Natural killer cell treated with Interleukin-12 subunit alpha and Interleukin-12 subunit beta and Interleukin-15 and Interleukin-18, amount 100 ng/mL, for 72 hours (primary cell): ENCODE measurements around the gene GID8. TPM values are rescaled to one million over a fixed set of nuclear protein-coding genes. Genes with fewer than 3 reads are reported as not detected.

ENCODE experiments used
- ATAC-seq, 2 donors: fragments of 150-1000 bp; cut with Tn5 transposase in 1 of 2; sonication (Bioruptor Pico), chemical (Tn5 transposase) in 1 of 2; 2 replicates each; pipeline ENCODE4 v1.10.0; 2021
- DNase-seq: peaks from one replicate; pipeline ENCODE4 v3.0.0; 2022; ENCODE audit warnings: low spot score
- H3K27ac Mint-ChIP-seq, 2 donors: 1 replicate in 1 of 2; 2 replicates in 1 of 2; pipeline ENCODE4 v1.8.0; 2022; ENCODE audit warnings: mixed read lengths in 2 of 2, mild to moderate bottlenecking in 1 of 2, moderate library complexity in 1 of 2
- H3K27me3 Mint-ChIP-seq, 2 donors: 1 replicate in 1 of 2; 2 replicates in 1 of 2; pipeline ENCODE4 v1.8.0; 2022; ENCODE audit warnings: mixed read lengths in 2 of 2
- H3K36me3 Mint-ChIP-seq: one replicate; pipeline ENCODE4 v1.8.0; 2022; ENCODE audit warnings: mixed read lengths
- H3K4me1 Mint-ChIP-seq, 2 donors: 1 replicate in 1 of 2; 2 replicates in 1 of 2; pipeline ENCODE4 v1.8.0; 2022; ENCODE audit warnings: low read depth in 2 of 2, mixed read lengths in 2 of 2, mild to moderate bottlenecking in 1 of 2
- H3K4me3 Mint-ChIP-seq: one replicate; pipeline ENCODE4 v1.8.0; 2022; ENCODE audit warnings: mixed read lengths
- H3K9me3 Mint-ChIP-seq: 2 replicates; pipeline ENCODE4 v1.8.0; 2022; ENCODE audit warnings: mixed read lengths
- total RNA-seq, 2 donors: library from RNA; stranded (reverse); gene quantifications; one replicate each; pipeline ENCODE4 v1.2.3, GENCODE V29; 2022

Gene GID8
- total RNA-seq, 2 donors from 2014 or later = 34.9 to 35.5 TPM

DNA sequence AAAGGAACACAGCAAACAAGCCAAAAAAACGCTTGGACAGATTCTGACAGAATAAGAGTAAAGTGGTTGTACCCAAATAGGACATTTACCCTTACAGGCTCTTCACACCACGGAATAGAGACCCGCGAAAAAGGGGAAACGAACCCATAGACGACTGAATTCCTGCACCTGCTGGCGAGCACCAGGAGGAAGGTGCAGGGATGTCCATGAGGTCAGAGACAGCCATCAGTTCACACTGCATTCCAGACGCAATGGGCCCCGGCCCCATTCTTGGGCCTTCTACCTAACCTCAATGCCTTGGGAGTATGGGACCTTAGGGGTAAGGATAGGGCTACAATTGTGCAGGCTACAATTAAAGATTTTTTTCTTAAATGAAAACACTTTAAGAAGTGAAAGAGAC is 6.5 kb upstream of the GID8 start:
- Mint-ChIP-seq H3K9me3 (no peaks in the 10 kb centered on the region), H3K4me1 (peaks cover 25 to 36% of the 10 kb centered on the region in 2 donors), H3K36me3 (no peaks in the 10 kb centered on the region), H3K27me3 (no peaks in the 10 kb centered on the region), H3K4me3 (no peak overlapping the region), H3K27ac (peak overlapping the region; percentile 35 to 97)
- ATAC-seq (no peak), DNase-seq (no peak)

GRCh38 chr20:62933966-62934365 is 4.0 kb upstream of the GID8 start:
- H3K9me3 Mint-ChIP-seq = no peaks in the 10 kb centered on the region
- no peak overlapping the region for H3K27ac Mint-ChIP-seq
- H3K4me1 Mint-ChIP-seq = peaks cover 18 to 23% of the 10 kb centered on the region in 2 donors

DNA sequence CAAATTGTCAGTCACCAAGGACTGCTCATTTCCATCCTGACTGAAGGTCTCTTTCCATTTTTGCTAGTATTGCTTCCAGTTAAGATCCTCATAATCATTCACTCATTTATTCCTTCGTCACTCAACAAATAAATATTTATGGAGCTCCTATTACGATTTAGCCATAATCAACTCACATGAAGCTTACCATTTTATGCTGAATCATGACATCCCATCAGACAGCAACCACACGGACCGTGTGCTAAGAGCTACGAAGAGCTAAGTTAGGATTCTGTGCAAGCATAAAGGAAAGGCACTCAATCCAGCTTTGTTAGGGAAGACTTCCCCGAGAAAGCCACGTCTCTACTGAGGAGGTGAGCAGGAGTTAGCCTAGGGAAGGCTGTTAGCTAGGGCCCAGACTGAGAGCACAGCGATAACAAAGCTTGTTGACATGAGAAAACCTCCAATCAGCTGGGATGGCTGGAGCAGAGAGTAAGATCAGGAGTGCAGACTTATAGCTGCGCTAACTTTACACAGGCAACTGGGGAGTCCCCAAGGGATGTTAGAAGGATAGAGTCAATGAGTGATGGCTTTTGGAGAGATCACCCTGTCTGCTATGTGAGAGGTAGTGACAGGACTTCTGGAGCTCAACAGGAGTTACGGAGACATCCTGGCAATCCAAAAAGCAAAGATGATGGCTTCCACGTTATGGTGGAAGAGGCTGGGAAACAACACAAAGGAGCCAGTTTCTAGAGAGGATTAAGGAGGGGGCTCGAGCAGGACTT is 2.6 kb upstream of the GID8 start:
- Mint-ChIP-seq H3K27ac (no peak overlapping the region), H3K4me3 (no peak overlapping the region), H3K4me1 (peaks cover 21 to 24% of the 10 kb centered on the region in 2 donors), H3K36me3 (peaks cover 5% of the 10 kb centered on the region), H3K9me3 (no peaks in the 10 kb centered on the region), H3K27me3 (no peaks in the 10 kb centered on the region)
- DNase-seq = no peak
- no peak for ATAC-seq

More at GRCh38 chr20:62933966-62934365, 4.0 kb upstream of the GID8 start:
- H3K27me3 Mint-ChIP-seq = no peaks in the 10 kb centered on the region
- ATAC-seq = no peak
- H3K36me3 Mint-ChIP-seq = peaks cover 5% of the 10 kb centered on the region
- H3K4me3 Mint-ChIP-seq = no peak overlapping the region
- DNase-seq = no peak

- no peaks in the 10 kb centered on the region for H3K27me3 Mint-ChIP-seq
- no peak overlapping the region for H3K4me3 Mint-ChIP-seq
- DNase-seq (no peak), ATAC-seq (no peak)
- H3K9me3 Mint-ChIP-seq = no peaks in the 10 kb centered on the region
- peaks cover 20 to 21% of the 10 kb centered on the region in 2 donors for H3K4me1 Mint-ChIP-seq
- H3K36me3 Mint-ChIP-seq = peaks cover 5% of the 10 kb centered on the region
- no peak overlapping the region for H3K27ac Mint-ChIP-seq
Observed at GRCh38 chr20:62935968-62936585, 1.9 kb upstream of the GID8 start.

DNA sequence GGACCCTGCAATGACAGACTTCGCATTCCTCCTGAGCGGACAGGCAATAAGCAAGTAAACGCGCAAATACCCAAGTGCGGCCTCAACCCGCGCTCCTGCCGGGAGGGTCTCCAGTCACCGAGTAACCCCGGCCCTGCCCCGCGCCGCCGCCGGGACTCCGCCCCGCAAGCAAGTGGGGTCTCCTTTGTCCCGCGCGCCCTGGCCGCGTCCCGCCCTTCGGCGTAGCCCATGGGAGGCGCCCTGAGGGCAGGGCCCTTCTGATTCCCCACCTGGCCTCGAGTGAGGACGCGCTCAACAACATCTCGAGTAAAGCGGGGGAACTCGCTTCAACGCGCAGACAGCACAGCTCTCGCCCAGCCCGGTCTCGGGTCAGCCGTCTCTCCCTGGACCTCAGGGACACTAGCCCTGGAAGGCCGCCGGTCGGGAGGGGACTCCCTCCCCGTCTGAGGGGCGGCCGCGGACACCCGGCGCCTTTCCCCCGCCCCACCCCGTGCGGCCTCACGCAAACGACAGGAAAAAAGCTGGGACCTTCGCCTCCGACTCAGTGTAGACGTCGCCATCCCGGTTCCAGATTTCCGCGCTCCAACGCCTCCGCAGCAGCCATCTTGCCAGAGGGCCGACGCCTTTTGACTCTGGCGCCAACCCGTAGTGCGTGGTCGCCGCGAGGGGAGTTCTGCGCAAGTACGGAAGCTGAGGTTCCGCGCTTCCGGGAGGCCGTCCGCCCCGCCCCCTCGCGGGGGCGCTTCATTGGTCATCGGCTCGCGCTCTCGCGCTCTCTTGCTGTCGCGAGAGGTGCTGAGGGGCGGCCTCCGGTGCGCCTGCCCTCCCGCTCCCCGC is 461 bp upstream of the GID8 start:
- no peaks in the 10 kb centered on the region for H3K27me3 Mint-ChIP-seq
- DNase-seq = peak; percentile 98
- H3K4me3 Mint-ChIP-seq = peak overlapping the region; percentile 92
- peak overlapping the region in 1 of 2 donors; percentile 95 for H3K27ac Mint-ChIP-seq
- H3K4me1 Mint-ChIP-seq = peaks cover 20 to 28% of the 10 kb centered on the region in 2 donors
- no peaks in the 10 kb centered on the region for H3K9me3 Mint-ChIP-seq
- H3K36me3 Mint-ChIP-seq = peaks cover 5% of the 10 kb centered on the region
- ATAC-seq = peak; percentile 95 to 97

DNA sequence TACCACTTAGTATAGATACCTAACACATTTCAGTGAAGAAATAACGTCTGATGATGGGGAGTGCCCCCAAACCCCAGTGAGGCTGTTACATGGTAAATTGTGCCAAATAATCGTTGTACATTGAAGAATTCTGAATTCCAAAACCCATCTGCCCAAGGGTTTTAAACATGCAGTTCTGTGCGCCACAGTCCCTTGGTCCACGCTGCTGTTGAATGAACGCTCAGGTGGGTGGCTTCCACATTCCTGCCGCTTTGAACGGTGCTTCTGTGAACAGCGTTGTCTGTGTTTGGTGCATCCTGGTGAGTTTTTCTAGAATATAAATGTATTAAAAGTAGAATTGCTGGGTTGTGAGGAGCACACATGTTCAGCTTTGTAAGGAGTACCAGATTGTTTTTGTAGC is 2.9 kb downstream of the GID8 start:
- no peak for ATAC-seq

DNA sequence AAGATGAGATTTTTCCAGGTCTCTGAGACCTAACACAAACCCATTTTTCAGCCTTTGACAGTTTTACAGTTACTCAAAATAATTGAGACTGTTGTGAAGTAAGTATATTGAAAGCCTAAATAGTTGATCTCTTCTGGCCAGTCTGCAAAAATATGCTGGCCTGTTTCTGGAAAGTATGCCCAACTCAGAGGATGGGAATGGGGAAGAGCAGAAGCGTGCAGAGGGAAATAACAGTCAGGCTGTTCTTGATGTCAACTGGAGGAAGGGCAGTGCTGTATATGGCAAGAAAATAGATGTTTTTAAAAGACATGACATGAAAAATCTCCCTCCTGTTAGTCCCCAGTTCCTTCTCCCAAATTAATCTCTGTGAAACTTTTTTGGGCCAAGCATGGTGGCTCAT is 3.8 kb downstream of the GID8 start:
- Mint-ChIP-seq H3K27me3 (no peaks in the 10 kb centered on the region), H3K4me1 (peaks cover 24 to 30% of the 10 kb centered on the region in 2 donors), H3K27ac (peak overlapping the region in 1 of 2 donors; percentile 95), H3K9me3 (no peaks in the 10 kb centered on the region), H3K4me3 (no peak overlapping the region), H3K36me3 (peaks cover 13% of the 10 kb centered on the region)
- ATAC-seq (no peak), DNase-seq (no peak)

More for the DNA sequence above, 2.9 kb downstream of the GID8 start:
- peaks cover 26 to 30% of the 10 kb centered on the region in 2 donors for H3K4me1 Mint-ChIP-seq
- no peak overlapping the region for H3K4me3 Mint-ChIP-seq
- peaks cover 13% of the 10 kb centered on the region for H3K36me3 Mint-ChIP-seq
- H3K27ac Mint-ChIP-seq = peak overlapping the region in 1 of 2 donors; percentile 95
- no peak for DNase-seq
- H3K9me3 Mint-ChIP-seq = no peaks in the 10 kb centered on the region
- no peaks in the 10 kb centered on the region for H3K27me3 Mint-ChIP-seq

DNA sequence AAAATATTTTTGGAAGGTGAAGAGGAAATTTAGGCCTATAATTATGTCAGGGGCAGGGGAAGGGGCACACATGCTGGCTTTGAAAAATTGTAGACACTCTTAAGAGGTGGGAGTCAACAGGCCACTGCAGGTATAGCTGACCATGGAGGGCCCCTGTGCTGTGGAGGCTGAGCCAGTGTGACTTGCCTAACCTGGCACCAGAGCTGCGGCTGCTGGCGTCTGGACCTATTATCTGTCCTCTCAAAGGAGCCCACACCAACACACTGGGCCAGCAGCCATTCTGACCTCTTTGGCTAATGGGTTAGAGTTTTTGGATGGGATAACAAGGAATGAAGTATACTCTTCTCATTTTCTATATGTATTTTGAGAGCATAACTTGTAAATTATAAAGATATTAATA is 4.5 kb downstream of the GID8 start:
- no peaks in the 10 kb centered on the region for H3K9me3 Mint-ChIP-seq
- H3K4me3 Mint-ChIP-seq = no peak overlapping the region
- no peak for ATAC-seq
- DNase-seq = no peak
- H3K27me3 Mint-ChIP-seq = no peaks in the 10 kb centered on the region
- peaks cover 21 to 30% of the 10 kb centered on the region in 2 donors for H3K4me1 Mint-ChIP-seq
- H3K36me3 Mint-ChIP-seq = peaks cover 18% of the 10 kb centered on the region
- H3K27ac Mint-ChIP-seq = no peak overlapping the region

DNA sequence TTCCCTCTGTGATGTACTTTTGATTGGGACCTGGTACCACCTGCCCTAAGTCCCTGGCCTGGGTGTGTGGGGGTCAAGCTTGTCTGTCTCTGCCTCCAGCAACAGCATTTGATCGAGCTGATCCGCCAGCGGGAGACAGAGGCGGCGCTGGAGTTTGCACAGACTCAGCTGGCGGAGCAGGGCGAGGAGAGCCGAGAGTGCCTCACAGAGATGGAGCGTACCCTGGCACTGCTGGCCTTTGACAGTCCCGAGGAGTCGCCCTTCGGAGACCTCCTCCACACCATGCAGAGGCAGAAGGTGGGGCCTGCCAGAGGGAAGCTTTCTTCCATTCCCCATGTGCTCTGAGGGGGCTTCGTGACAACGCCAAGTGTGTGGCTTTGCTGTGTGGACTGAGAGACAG is 5.4 kb downstream of the GID8 start:
- Mint-ChIP-seq H3K4me3 (no peak overlapping the region), H3K27ac (no peak overlapping the region), H3K9me3 (no peaks in the 10 kb centered on the region), H3K27me3 (no peaks in the 10 kb centered on the region), H3K36me3 (peaks cover 19% of the 10 kb centered on the region), H3K4me1 (peaks cover 20 to 30% of the 10 kb centered on the region in 2 donors)
- DNase-seq (no peak), ATAC-seq (peak in 1 of 2 donors; percentile 32)

DNA sequence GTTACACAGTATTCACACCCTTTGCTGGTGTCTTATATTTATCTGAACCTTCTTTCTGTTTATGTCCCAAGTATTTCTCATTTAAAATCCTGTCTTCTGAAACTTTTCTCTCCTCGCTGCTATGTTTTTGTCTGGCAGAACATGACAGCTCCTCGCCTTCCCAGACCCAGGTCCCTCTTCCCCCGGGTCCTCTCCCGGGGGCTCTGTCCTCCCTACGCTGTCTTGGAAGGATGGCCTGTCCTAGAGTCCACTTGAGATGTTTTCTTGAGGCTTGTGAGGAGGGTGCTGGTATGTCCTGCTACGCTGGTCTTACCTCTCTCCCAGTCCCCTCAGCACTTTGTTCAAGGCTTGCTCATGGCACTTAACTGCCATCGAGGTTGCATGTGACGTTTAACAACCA is 6.2 kb downstream of the GID8 start:
- no peaks in the 10 kb centered on the region for H3K9me3 Mint-ChIP-seq
- peaks cover 13 to 26% of the 10 kb centered on the region in 2 donors for H3K4me1 Mint-ChIP-seq
- H3K4me3 Mint-ChIP-seq = no peak overlapping the region
- no peaks in the 10 kb centered on the region for H3K27me3 Mint-ChIP-seq
- ATAC-seq (no peak), DNase-seq (no peak)
- no peak overlapping the region for H3K27ac Mint-ChIP-seq
- H3K36me3 Mint-ChIP-seq = peaks cover 15% of the 10 kb centered on the region

- Mint-ChIP-seq H3K36me3 (peaks cover 15% of the 10 kb centered on the region), H3K4me3 (no peak overlapping the region), H3K27ac (no peak overlapping the region), H3K27me3 (no peaks in the 10 kb centered on the region), H3K4me1 (peaks cover 7 to 22% of the 10 kb centered on the region in 2 donors), H3K9me3 (no peaks in the 10 kb centered on the region)
- ATAC-seq = no peak
- no peak for DNase-seq
Observed at GRCh38 chr20:62944746-62945145, 6.8 kb downstream of the GID8 start.

- no peak for DNase-seq
- H3K9me3 Mint-ChIP-seq = no peaks in the 10 kb centered on the region
- H3K4me1 Mint-ChIP-seq = peaks cover 6 to 21% of the 10 kb centered on the region in 2 donors
- H3K4me3 Mint-ChIP-seq = no peak overlapping the region
- peaks cover 15% of the 10 kb centered on the region for H3K36me3 Mint-ChIP-seq
- no peak for ATAC-seq
- H3K27me3 Mint-ChIP-seq = no peaks in the 10 kb centered on the region
- no peak overlapping the region for H3K27ac Mint-ChIP-seq
Observed at GRCh38 chr20:62945771-62946339, 7.9 kb downstream of the GID8 start.

- ATAC-seq = no peak
- no peak overlapping the region for H3K27ac Mint-ChIP-seq
- H3K4me1 Mint-ChIP-seq = peaks cover 6 to 14% of the 10 kb centered on the region in 2 donors
- DNase-seq = no peak
- H3K27me3 Mint-ChIP-seq = no peaks in the 10 kb centered on the region
- H3K9me3 Mint-ChIP-seq = no peaks in the 10 kb centered on the region
- H3K36me3 Mint-ChIP-seq = peaks cover 15% of the 10 kb centered on the region
- H3K4me3 Mint-ChIP-seq = no peak overlapping the region
Observed at GRCh38 chr20:62946918-62947317, 9.0 kb downstream of the GID8 start.
